Loucy (cell line): Measurements from ENCODE around the gene TICAM2.

Experiments
- H2AFZ ChIP-seq: fragments of 200-600 bp; sonication (generic); 2 replicates; pipeline ENCODE4 v1.6.0; 2016; ENCODE audit warnings: antibody characterized with exemption, mild to moderate bottlenecking, low read length, moderate library complexity
- H3F3A ChIP-seq: fragments of 200-600 bp; 2 replicates; pipeline ENCODE4 v1.6.0; 2016; ENCODE audit warnings: antibody characterized with exemption, low read depth, mild to moderate bottlenecking
- H3K27me3 ChIP-seq: fragments of 200-600 bp; sonication (generic); 2 replicates; pipeline ENCODE4 v1.6.1; 2014; ENCODE audit warnings: low read length, mild to moderate bottlenecking; ENCODE audit not compliant: insufficient read depth, poor library complexity, severe bottlenecking
- H3K36me3 ChIP-seq: fragments of 200-600 bp; sonication (generic); 2 replicates; pipeline ENCODE4 v1.6.1; 2016; ENCODE audit warnings: low read length; ENCODE audit not compliant: insufficient read depth
- H3K4me1 ChIP-seq: fragments of 200-600 bp; sonication (generic); 2 replicates; pipeline ENCODE4 v1.5.1; 2014; ENCODE audit warnings: low read length, mild to moderate bottlenecking; ENCODE audit not compliant: insufficient read depth, poor library complexity, severe bottlenecking
- H3K4me2 ChIP-seq: fragments of 200-600 bp; sonication (generic); 2 replicates; pipeline ENCODE4 v1.6.0; 2014; ENCODE audit warnings: antibody characterized with exemption, low read length, low read depth, mild to moderate bottlenecking; ENCODE audit not compliant: poor library complexity, severe bottlenecking
- H3K4me3 ChIP-seq: fragments of 200-600 bp; sonication (generic); 2 replicates; pipeline ENCODE4 v1.5.1; 2014; ENCODE audit warnings: low read length, mild to moderate bottlenecking, mixed read lengths; ENCODE audit not compliant: poor library complexity, severe bottlenecking
- H3K79me2 ChIP-seq: fragments of 200-600 bp; sonication (generic); 2 replicates; pipeline ENCODE4 v1.6.1; 2014; ENCODE audit warnings: low read length; ENCODE audit not compliant: insufficient read depth
- H3K9ac ChIP-seq: fragments of 200-600 bp; sonication (generic); 2 replicates; pipeline ENCODE4 v1.6.0; 2014; ENCODE audit warnings: mild to moderate bottlenecking, low read depth, low read length, moderate library complexity; ENCODE audit not compliant: poor library complexity, severe bottlenecking
- H3K9me2 ChIP-seq: fragments of 200-600 bp; sonication (generic); replicated peaks from 2 replicates; pipeline ENCODE4 v1.6.1; 2016; ENCODE audit warnings: low read depth, low read length, mixed read lengths
- H3K9me3 ChIP-seq: fragments of 200-600 bp; sonication (generic); 2 replicates; pipeline ENCODE4 v1.6.1; 2014; ENCODE audit warnings: mild to moderate bottlenecking, antibody characterized with exemption, low read length, low read depth; ENCODE audit not compliant: insufficient read depth
- H4K20me1 ChIP-seq: fragments of 200-600 bp; sonication (generic); 2 replicates; pipeline ENCODE4 v1.6.0; 2014; ENCODE audit warnings: antibody characterized with exemption, low read length, mild to moderate bottlenecking; ENCODE audit not compliant: insufficient read depth, poor library complexity, severe bottlenecking
- CTCF ChIP-seq: fragments of 200-600 bp; sonication (generic); conservative IDR thresholded peaks from 2 replicates; pipeline ENCODE4 v1.5.1; 2014; ENCODE audit warnings: mild to moderate bottlenecking, antibody characterized with exemption, low read length
- EZH2phosphoT487 ChIP-seq: fragments of 200-600 bp; IDR thresholded peaks from 2 replicates; pipeline ENCODE4 v1.6.1; 2018; ENCODE audit warnings: antibody characterized with exemption, mild to moderate bottlenecking, moderate library complexity, borderline replicate concordance

TICAM2 gene

GRCh38 chr5:115626445-115626823, 24.2 kb upstream of the TICAM2 start:
- Histone ChIP-seq H3K9ac (peak overlapping the region; percentile 77), H3K36me3 (no peaks in the 10 kb centered on the region), H3K79me2 (peaks cover 44% of the 10 kb centered on the region), H2AFZ (peak overlapping the region; percentile 84), H3K9me3 (no peaks in the 10 kb centered on the region), H3K4me2 (peak overlapping the region; percentile 84), H3K4me3 (peak overlapping the region; percentile 94), H3K9me2 (no peaks in the 10 kb centered on the region), H3F3A (no peaks in the 10 kb centered on the region), H4K20me1 (peaks cover 32% of the 10 kb centered on the region), H3K27me3 (no peaks in the 10 kb centered on the region), H3K4me1 (peaks cover 14% of the 10 kb centered on the region)
- TF ChIP-seq EZH2phosphoT487 (no peak), CTCF (no peak)

GRCh38 chr5:115625579-115626444, 23.5 kb upstream of the TICAM2 start, which contains the start of gene TMED7:
Gene TMED7, minus strand, starts transcription at chr5:115626036. Its CDS starts 244 bp downstream, at chr5:115625792.
- peaks cover 19% of the 10 kb centered on the region for H3K4me1 ChIP-seq
- no peaks in the 10 kb centered on the region for H3F3A ChIP-seq
- peak within 1 kb of the TSS; percentile 94 for H3K4me3 ChIP-seq
- H3K36me3 ChIP-seq: no peaks in the 10 kb centered on the region
- H3K79me2 ChIP-seq: peaks cover 50% of the 10 kb centered on the region
- no peaks in the 10 kb centered on the region for H3K9me2 ChIP-seq
- H3K9me3 ChIP-seq: no peaks in the 10 kb centered on the region
- H2AFZ ChIP-seq: peak within 1 kb of the TSS; percentile 90
- H4K20me1 ChIP-seq: peaks cover 32% of the 10 kb centered on the region
- H3K27me3 ChIP-seq: no peaks in the 10 kb centered on the region
- H3K9ac ChIP-seq: peak within 1 kb of the TSS; percentile 87
- no peak for TF ChIP-seq CTCF
- H3K4me2 ChIP-seq: peak within 1 kb of the TSS; percentile 95

- peaks cover 32% of the 10 kb centered on the region for H4K20me1 ChIP-seq
These were observed 22.7 kb upstream of the TICAM2 start for GRCh38 chr5:115624994-115625393.

More at GRCh38 chr5:115624994-115625393, 22.7 kb upstream of the TICAM2 start:
- peak overlapping the region; percentile 94 for H3K4me3 ChIP-seq
- H3K27me3 ChIP-seq: no peaks in the 10 kb centered on the region
- no peaks in the 10 kb centered on the region for H3F3A ChIP-seq
- peak overlapping the region; percentile 87 for H3K9ac ChIP-seq
- H3K9me3 ChIP-seq: no peaks in the 10 kb centered on the region
- H3K36me3 ChIP-seq: peaks cover 6% of the 10 kb centered on the region; the same call in 1 of the 2 replicates
- H3K4me2 ChIP-seq: peak overlapping the region; percentile 95
- peaks cover 22% of the 10 kb centered on the region for H3K4me1 ChIP-seq
- peaks cover 56% of the 10 kb centered on the region for H3K79me2 ChIP-seq
- TF ChIP-seq CTCF: no peak
- TF ChIP-seq EZH2phosphoT487: no peak
- H2AFZ ChIP-seq: no peak overlapping the region
- no peaks in the 10 kb centered on the region for H3K9me2 ChIP-seq
